ENCODE measurements around the gene BDKRB2.

DNA sequence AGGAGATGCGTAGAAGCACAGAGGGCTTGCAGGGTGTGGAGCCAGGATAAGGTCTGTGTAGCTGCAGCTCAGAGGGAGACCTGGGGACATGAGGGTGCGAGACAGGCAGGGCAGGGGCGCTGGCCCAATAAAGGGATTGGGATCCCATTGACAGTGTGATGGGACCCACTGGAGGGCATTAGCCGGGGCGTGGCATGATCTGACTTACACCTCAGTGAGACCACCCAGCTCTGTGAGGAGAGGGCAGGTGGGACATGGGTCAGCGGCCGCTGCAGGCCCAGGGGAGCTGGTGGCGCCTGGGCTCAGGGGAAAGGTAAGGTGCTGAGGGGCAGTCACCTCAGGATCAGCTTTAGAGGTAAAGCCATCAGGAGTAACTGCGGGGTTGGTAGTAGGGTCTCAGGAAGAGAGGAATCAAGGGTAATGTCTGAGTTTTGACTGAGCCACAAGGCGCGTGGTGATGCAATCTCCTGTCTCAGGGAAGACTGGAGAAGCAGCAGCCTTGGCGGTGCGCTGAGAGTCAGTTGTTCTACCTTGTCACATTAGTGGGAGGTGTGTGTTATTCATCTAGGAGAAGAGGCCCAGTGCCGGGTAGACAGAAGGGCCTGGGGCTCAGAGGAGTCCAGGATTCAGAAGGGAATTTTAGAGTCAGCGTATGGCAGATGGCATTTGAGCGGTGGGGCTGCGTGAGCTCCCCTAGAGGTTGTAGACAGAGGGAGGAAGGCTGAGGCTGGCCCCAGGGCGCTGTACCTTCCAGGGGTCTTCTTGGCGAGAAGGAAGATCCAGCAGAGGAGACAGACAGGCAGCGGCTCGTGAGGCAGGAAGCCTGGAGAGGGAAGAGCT is 30.8 kb upstream of the BDKRB2 start:
- TF ChIP-seq EZH2 (IDR thresholded peaks at IDR 0.05; ENCODE audit: insufficient read depth, poor library complexity, severe bottlenecking): no peak
- no peak for TF ChIP-seq EZH2phosphoT487 (IDR thresholded peaks at IDR 0.05; ENCODE audit: insufficient read depth, low read depth)

All from GM23248 (cell line).